Pancreas (tissue), 10 donors: Measurements from ENCODE around the gene PSEN2. TPM values are rescaled to one million over a fixed set of nuclear protein-coding genes. Genes with fewer than 3 reads are reported as not detected.

ENCODE experiments used
- ATAC-seq, 4 donors: fragments of 200-7000 bp; cut with Tn5 transposase; one replicate each; pipeline versions ENCODE4 v1.8.0 to v1.9.1; 2020; ENCODE audit warnings: mild to moderate bottlenecking in 4 of 4, moderate library complexity in 4 of 4
- DNase-seq, 6 donors: peaks; one replicate each; pipeline ENCODE4 v3.0.0-alpha.2; 2020
- FAIRE-seq: peaks from 2 replicates; lab custom pipeline; 2012; peaks lifted over from hg19 to GRCh38; lab: Jason Lieb, UNC
- H3K27ac ChIP-seq, 4 donors: fragments of 200-600 bp; sonication (generic); 1 replicate in 3 of 4; 2 replicates in 1 of 4; pipeline versions ENCODE4 v1.5.0 to v1.8.0; 2020
- H3K27me3 ChIP-seq, 4 donors: fragments of 200-600 bp; one replicate each; pipeline ENCODE4 v1.8.0; 2021
- H3K36me3 ChIP-seq, 3 donors: fragments of 200-600 bp; sonication (generic) in 1 of 3; one replicate each; pipeline versions ENCODE4 v1.5.0 to v1.8.0; 2020 to 2021
- H3K4me1 ChIP-seq, 3 donors: fragments of 200-600 bp; one replicate each; pipeline ENCODE4 v1.8.0; 2021
- H3K4me3 ChIP-seq, 4 donors: fragments of 200-600 bp; sonication (generic) in 2 of 4; one replicate each; pipeline versions ENCODE4 v1.5.0 to v1.8.0; 2020 to 2021
- H3K9me3 ChIP-seq, 4 donors: fragments of 200-600 bp; one replicate each; pipeline ENCODE4 v1.8.0; 2021
- WGBS, 2 donors: extraction: QIAGEN DNeasy Blood & Tissue Kit; methylation state at CpG; one replicate each; pipeline ENCODE4 v1.1.7; 2013; 5-methylcytosine and 5-hydroxymethylcytosine counted together
- intact Hi-C, 3 donors: fragments of 100-400 bp; cut with DNase I; formaldehyde crosslinking; loops; one replicate each; pipeline versions ENCODE4 v1.11.1 to v1.14.2; 2022
- polyA plus RNA-seq, 2 donors: library from polyadenylated mRNA; stranded (reverse); fragments of 200-250 nt; gene quantifications; one replicate each; pipeline ENCODE4 v1.2.3, GENCODE V29; 2013
- total RNA-seq, 6 donors: library from RNA; stranded (reverse); fragmentation: NEBNext Ultra II Directional in 4 of 6; extraction: Animal tissue kit (Norgen Biotek cat#: 25700) in 4 of 6; gene quantifications; one replicate each; pipeline versions ENCODE4 v1.2.1 to v1.2.4, GENCODE V29; 2021 to 2023
- TF ChIP-seq, protein P1 (sequence below), 4 donors: fragments of 200-600 bp; sonication (generic) in 3 of 4; IDR thresholded peaks; one replicate each; pipeline versions ENCODE4 v1.5.0 to v1.8.0; 2021; ENCODE audit warnings: antibody characterized with exemption in 4 of 4
- donor health status: healthy with polysubstance abuse.
- donor health status: DM: no; HTN: no; CAD: no; lungs with moderate emphysema.
- donor health status: DM: no; HTN: no; CAD: no.
- donor health status: control.
- donor health status: control.
- donor health status: Bipolar disorder and iron deficiency.
- donor health status: DM: yes; HTN: yes; CAD: no.
- donor health status: DM: no; HTN: no; CAD: no.
- donor health status: DM: no; HTN: no; CAD: no.
- donor health status: DM: yes; HTN: yes; CAD: no.

Gene PSEN2
- total and polyA plus RNA-seq, 8 donors = 31.4 to 70.2 (median 40.7) TPM

DNA sequence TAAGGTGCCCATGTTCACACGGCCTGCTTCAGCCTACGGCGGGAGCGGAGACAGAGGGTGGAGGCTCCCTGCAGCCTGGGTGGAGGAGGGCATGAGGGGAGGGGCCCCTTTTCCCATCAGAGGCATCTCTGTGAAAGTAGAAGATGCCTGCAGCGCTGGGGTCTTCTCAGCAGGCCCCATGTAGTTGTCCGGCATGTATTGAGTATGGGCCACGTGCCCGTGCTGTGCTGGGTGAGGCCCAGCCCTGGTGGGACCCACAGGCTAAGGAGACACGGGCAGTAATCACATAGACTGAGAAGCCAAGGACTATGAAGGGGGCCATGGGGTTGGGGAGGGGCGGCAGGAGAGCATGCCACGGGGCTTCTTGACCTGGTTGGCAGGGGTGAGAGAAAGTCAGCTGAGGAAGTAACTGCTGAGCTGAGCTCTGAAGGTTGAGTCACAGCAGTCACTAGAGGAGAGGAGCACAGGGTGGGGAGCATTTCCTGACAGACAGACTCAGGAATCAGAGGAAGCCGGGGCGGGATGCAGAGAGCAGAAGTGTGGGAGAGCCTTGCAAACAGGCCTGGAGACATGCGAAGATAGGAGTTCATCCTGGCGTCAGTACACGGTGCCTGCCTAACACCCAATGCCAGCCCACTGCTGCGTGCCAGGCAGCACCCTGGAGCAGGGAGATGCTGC is 21.6 kb downstream of the PSEN2 start:
- DNase-seq (no peak), ATAC-seq (peak in 1 of 4 donors; percentile 23), FAIRE-seq (no peak)
- intact Hi-C loops = no loop called here
- TF ChIP-seq, protein P1, sequence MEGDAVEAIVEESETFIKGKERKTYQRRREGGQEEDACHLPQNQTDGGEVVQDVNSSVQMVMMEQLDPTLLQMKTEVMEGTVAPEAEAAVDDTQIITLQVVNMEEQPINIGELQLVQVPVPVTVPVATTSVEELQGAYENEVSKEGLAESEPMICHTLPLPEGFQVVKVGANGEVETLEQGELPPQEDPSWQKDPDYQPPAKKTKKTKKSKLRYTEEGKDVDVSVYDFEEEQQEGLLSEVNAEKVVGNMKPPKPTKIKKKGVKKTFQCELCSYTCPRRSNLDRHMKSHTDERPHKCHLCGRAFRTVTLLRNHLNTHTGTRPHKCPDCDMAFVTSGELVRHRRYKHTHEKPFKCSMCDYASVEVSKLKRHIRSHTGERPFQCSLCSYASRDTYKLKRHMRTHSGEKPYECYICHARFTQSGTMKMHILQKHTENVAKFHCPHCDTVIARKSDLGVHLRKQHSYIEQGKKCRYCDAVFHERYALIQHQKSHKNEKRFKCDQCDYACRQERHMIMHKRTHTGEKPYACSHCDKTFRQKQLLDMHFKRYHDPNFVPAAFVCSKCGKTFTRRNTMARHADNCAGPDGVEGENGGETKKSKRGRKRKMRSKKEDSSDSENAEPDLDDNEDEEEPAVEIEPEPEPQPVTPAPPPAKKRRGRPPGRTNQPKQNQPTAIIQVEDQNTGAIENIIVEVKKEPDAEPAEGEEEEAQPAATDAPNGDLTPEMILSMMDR (IDR thresholded peaks at IDR 0.05) = no peak
- no peak overlapping the region for H3K27ac ChIP-seq
- no peaks in the 10 kb centered on the region for H3K27me3 ChIP-seq
- H3K4me1 ChIP-seq = no peaks in the 10 kb centered on the region
- H3K9me3 ChIP-seq = no peaks in the 10 kb centered on the region
- H3K4me3 ChIP-seq = no peak overlapping the region
- H3K36me3 ChIP-seq = peaks cover 9 to 81% (median 45%) of the 10 kb centered on the region in 3 donors
- WGBS, 2 donors = 85 to 87% methylated on average over 16 to 17 of the region's 17 CpGs

DNA sequence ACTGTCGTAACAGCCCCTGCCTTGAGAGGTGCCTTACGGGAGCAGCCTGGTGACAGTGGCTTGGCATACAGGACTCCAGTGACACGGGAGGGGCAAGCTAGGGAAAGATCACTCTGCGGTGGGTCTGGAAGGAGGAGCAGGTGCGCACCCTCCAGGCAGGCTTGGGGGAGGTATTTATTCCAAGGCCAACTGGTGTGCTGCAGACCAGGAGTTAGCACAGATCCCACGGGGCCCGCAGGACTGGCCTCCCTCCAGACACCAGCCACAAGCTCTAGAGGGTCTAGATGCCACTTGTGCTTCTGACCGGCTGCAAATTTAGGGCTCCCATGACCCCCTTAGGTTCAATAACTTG is 22.1 kb downstream of the PSEN2 start:
- DNase-seq (no peak), FAIRE-seq (no peak), ATAC-seq (no peak)
- Histone ChIP-seq H3K27ac (no peak overlapping the region), H3K4me3 (no peak overlapping the region), H3K4me1 (no peaks in the 10 kb centered on the region), H3K36me3 (peaks cover 9 to 76% (median 45%) of the 10 kb centered on the region in 3 donors), H3K9me3 (no peaks in the 10 kb centered on the region), H3K27me3 (no peaks in the 10 kb centered on the region)
- TF ChIP-seq, protein P1 (IDR thresholded peaks at IDR 0.05) = no peak
- WGBS, 2 donors = 77 to 78% methylated on average over 8 of the region's 8 CpGs
- intact Hi-C loops = no loop called here

DNA sequence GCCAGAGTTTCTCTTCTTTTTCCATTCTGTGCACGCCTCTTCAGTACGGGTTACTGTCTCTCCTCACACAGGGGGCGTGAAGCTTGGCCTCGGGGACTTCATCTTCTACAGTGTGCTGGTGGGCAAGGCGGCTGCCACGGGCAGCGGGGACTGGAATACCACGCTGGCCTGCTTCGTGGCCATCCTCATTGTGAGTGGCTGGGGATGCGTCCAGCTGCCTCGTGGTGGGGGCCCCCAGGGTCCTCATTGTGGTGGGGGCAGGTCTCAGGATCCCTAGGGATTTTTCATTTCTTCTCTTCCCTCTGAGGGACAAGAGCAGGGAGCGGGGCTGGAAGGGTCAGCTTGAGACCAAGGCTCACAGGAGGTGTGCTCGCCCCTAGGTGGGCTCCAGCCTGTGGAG is 23.5 kb downstream of the PSEN2 start:
- Histone ChIP-seq H3K4me1 (no peaks in the 10 kb centered on the region), H3K27me3 (no peaks in the 10 kb centered on the region), H3K36me3 (peaks cover 9 to 68% (median 40%) of the 10 kb centered on the region in 3 donors), H3K27ac (no peak overlapping the region), H3K9me3 (no peaks in the 10 kb centered on the region), H3K4me3 (no peak overlapping the region)
- DNase-seq (no peak), FAIRE-seq (no peak), ATAC-seq (no peak)
- intact Hi-C loops = no loop called here
- WGBS, 2 donors = 93 to 95% methylated on average over 13 of the region's 13 CpGs
- TF ChIP-seq, protein P1 (IDR thresholded peaks at IDR 0.05) = no peak

DNA sequence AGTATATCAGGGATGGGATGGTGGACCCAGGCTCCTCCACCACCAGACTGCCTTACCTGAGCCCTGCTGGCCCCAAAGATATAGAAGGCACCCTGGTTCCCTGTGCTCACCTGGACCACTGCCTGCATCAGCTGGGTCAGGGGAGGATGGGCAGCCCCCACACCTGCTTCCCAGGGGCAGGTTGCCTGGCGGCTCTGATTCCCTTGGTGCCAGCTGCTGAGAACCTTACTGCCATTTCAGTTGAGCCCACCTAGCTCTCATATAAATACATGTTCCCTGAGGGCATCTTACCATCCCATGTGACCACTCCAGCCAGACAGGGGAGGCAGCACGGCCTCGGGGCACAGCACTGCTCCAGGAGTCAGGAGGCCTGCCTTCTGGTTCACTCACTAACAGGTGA is 24.4 kb downstream of the PSEN2 start:
- no peaks in the 10 kb centered on the region for H3K4me1 ChIP-seq
- DNase-seq = no peak
- intact Hi-C loops = no loop called here
- no peak overlapping the region for H3K27ac ChIP-seq
- WGBS, 2 donors = 89 to 90% methylated on average over 3 of the region's 3 CpGs
- TF ChIP-seq, protein P1 (IDR thresholded peaks at IDR 0.05) = no peak
- H3K36me3 ChIP-seq = peaks cover 9 to 67% (median 36%) of the 10 kb centered on the region in 3 donors
- no peaks in the 10 kb centered on the region for H3K9me3 ChIP-seq
- no peak overlapping the region for H3K4me3 ChIP-seq
- ATAC-seq = no peak
- H3K27me3 ChIP-seq = no peaks in the 10 kb centered on the region
- FAIRE-seq = no peak

DNA sequence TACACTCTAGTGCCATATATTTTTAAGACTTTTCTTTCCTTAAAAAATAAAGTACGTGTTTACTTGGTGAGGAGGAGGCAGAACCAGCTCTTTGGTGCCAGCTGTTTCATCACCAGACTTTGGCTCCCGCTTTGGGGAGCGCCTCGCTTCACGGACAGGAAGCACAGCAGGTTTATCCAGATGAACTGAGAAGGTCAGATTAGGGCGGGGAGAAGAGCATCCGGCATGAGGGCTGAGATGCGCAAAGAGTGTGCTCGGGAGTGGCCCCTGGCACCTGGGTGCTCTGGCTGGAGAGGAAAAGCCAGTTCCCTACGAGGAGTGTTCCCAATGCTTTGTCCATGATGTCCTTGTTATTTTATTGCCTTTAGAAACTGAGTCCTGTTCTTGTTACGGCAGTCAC is 25.2 kb downstream of the PSEN2 start:
- Histone ChIP-seq H3K9me3 (no peaks in the 10 kb centered on the region), H3K27me3 (no peaks in the 10 kb centered on the region), H3K36me3 (peaks cover 5 to 67% (median 30%) of the 10 kb centered on the region in 3 donors), H3K4me1 (no peaks in the 10 kb centered on the region), H3K4me3 (no peak overlapping the region), H3K27ac (no peak overlapping the region)
- WGBS, 2 donors = 87 to 89% methylated on average over 11 of the region's 11 CpGs
- ATAC-seq (no peak), DNase-seq (no peak), FAIRE-seq (no peak)
- intact Hi-C loops = no loop called here
- TF ChIP-seq, protein P1 (IDR thresholded peaks at IDR 0.05) = no peak
